Measurements from ENCODE around the gene HINT2. TPM values are rescaled to one million over a fixed set of nuclear protein-coding genes. Genes with fewer than 3 reads are reported as not detected.

The HINT2 gene
- polyA plus RNA-seq, 3 donors, result 54.7 to 111 (median 63.3) TPM

Other genes with a start within 250 kb of the HINT2 start
- 10 to 100 TPM; 22.6 to 98.7 (median 59.2) TPM for gene TESK1, start 209.8 kb downstream of the HINT2 start, polyA plus RNA-seq
- 1 to 10 TPM; 1.7 to 3.0 (median 1.8) TPM for gene CD72, start 196.6 kb downstream of the HINT2 start, polyA plus RNA-seq
- 1 to 10 TPM in 2 of 3 donors, under 1 TPM in 1; 0.58 to 3.3 (median 1.0) TPM for gene SIT1, start 164.1 kb downstream of the HINT2 start, polyA plus RNA-seq
- gene RMRP, start 157.0 kb downstream of the HINT2 start, polyA plus RNA-seq, result 10 to 100 TPM in 2 of 3 donors, not detected in 1; 37.0 to 41.8 TPM
- 100 to 1,000 TPM in 1 of 3 donors, 10 to 100 TPM in 2; 35.5 to 121 (median 54.4) TPM for gene CCDC107, start 156.8 kb downstream of the HINT2 start, polyA plus RNA-seq
- gene ARHGEF39, start 149.8 kb downstream of the HINT2 start, polyA plus RNA-seq, result under 1 TPM; 0.22 to 0.82 (median 0.66) TPM
- 10 to 100 TPM in 1 of 3 donors, 1 to 10 TPM in 2; 2.2 to 45.4 (median 7.4) TPM for gene CA9, start 141.1 kb downstream of the HINT2 start, polyA plus RNA-seq
- gene TPM2, start 125.1 kb downstream of the HINT2 start, polyA plus RNA-seq, result 100 to 1,000 TPM in 2 of 3 donors, 10 to 100 TPM in 1; 59.0 to 552 (median 253) TPM
- gene TLN1, start 82.8 kb downstream of the HINT2 start, polyA plus RNA-seq, result 100 to 1,000 TPM in 2 of 3 donors, 10 to 100 TPM in 1; 72.4 to 310 (median 201) TPM
- gene CREB3, start 82.4 kb downstream of the HINT2 start, polyA plus RNA-seq, result 10 to 100 TPM; 23.1 to 37.0 (median 33.0) TPM
- 10 to 100 TPM; 24.0 to 48.8 (median 36.8) TPM for gene GBA2, start 65.8 kb downstream of the HINT2 start, polyA plus RNA-seq
- gene RGP1, start 65.8 kb downstream of the HINT2 start, polyA plus RNA-seq, result 10 to 100 TPM in 1 of 3 donors, 1 to 10 TPM in 2; 7.3 to 16.0 (median 9.9) TPM
- gene MSMP, start 60.8 kb downstream of the HINT2 start, polyA plus RNA-seq, result under 1 TPM in 2 of 3 donors, not detected in 1; 0.30 to 1.00 TPM
- gene NPR2, start 23.5 kb downstream of the HINT2 start, polyA plus RNA-seq, result 10 to 100 TPM in 2 of 3 donors, 1 to 10 TPM in 1; 4.9 to 27.1 (median 18.3) TPM
- gene SPAG8, start 2.8 kb downstream of the HINT2 start, polyA plus RNA-seq, result under 1 TPM; 0.78 to 0.90 (median 0.80) TPM
- gene FAM221B, start 13.7 kb upstream of the HINT2 start, polyA plus RNA-seq, result under 1 TPM in 1 of 3 donors, not detected in 2; 0.03 TPM
- 1 to 10 TPM; 4.5 to 5.6 (median 5.1) TPM for gene TMEM8B, start 14.2 kb upstream of the HINT2 start, polyA plus RNA-seq
- gene OR13J1, start 55.4 kb upstream of the HINT2 start, polyA plus RNA-seq, result not detected
- gene HRCT1, start 91.2 kb upstream of the HINT2 start, polyA plus RNA-seq, result 1 to 10 TPM; 3.6 to 9.4 (median 4.1) TPM
- 10 to 100 TPM in 2 of 3 donors, 1 to 10 TPM in 1; 1.5 to 16.9 (median 14.6) TPM for gene SPAAR, start 94.4 kb upstream of the HINT2 start, polyA plus RNA-seq
- gene OR2S2, start 143.1 kb upstream of the HINT2 start, polyA plus RNA-seq, result not detected
- gene RECK, start 221.9 kb upstream of the HINT2 start, polyA plus RNA-seq, result 10 to 100 TPM in 1 of 3 donors, 1 to 10 TPM in 2; 1.6 to 11.5 (median 7.4) TPM

Data from adipose tissue (tissue), 3 donors.